NCI-H1048 (cell line): ENCODE results near the gene FLNB.

Experiments
- DNase-seq: peaks from one replicate; lab custom pipeline; 2025; lab: John Stamatoyannopoulos, UW

Gene FLNB

DNA sequence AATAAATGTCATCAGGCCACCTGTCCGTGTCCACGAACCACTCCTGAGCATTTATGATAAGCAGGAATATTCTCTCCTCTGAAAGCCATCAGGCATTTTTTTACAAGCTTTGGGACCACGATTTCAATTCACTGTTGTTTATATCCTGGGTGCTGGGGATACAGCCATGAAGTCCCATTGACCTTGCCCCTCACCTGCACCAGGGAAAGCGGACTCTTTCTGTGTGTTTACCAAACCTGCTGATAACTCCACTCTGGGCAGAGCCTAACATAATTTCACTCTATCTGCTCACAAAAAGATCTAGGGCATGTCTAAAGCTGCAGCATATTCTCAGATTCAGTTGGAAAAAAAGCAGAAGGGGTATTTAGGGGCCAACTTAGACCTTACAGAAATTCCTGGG is 197.8 kb downstream of the FLNB start:
- no peak for DNase-seq

GRCh38 chr3:58206406-58207011 is 198.3 kb downstream of the FLNB start:
- DNase-seq, result no peak

DNA sequence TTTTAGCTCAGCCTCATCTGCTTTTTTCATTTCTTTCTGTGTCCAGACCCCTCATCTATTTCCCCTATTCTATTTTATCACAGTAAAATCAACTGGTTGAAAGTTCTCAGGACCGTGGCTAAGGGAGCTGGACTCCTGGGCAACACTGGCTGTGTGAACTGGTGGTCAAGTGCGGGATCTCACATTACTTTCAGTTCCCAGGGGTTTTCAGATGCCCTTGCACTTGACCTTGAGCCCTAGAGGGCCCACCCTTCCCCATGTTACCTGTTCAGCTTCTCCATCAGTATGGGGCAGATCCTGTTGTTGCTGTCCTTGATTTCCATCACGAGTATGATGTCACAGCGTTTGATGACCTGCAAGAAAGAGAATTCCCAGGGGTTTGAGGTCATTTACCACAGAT is 199.7 kb downstream of the FLNB start:
- DNase-seq, result no peak

DNA sequence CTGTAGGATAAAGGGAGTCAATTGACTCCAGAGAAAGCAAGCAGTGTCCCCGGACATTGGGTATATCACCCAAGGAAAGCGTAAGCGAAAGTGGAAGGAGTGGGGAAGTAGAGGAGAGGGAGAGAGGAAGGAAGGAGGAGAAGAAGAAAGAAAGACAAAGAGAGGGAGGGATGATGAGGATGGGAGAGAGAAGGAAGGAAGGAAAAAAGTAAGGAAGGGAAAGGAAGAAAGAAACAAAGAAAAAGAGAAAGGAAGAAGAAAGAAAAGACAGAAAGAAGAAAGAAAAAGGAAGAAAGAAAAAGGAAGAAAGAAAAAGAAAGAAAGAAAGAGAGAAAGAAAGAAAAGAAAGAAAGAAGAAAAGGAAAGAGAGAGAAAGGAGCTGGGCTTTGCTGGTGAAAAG is 201.7 kb downstream of the FLNB start:
- no peak for DNase-seq

- DNase-seq, result no peak
Observed at GRCh38 chr3:58210761-58211460, 202.7 kb downstream of the FLNB start, which contains the start of gene DNASE1L3. Gene DNASE1L3 (minus strand): TSS chr3:58210972. CDS start chr3:58210906, 66 bp downstream.

GRCh38 chr3:58214484-58215316 is 206.5 kb downstream of the FLNB start:
- DNase-seq, result no peak

DNA sequence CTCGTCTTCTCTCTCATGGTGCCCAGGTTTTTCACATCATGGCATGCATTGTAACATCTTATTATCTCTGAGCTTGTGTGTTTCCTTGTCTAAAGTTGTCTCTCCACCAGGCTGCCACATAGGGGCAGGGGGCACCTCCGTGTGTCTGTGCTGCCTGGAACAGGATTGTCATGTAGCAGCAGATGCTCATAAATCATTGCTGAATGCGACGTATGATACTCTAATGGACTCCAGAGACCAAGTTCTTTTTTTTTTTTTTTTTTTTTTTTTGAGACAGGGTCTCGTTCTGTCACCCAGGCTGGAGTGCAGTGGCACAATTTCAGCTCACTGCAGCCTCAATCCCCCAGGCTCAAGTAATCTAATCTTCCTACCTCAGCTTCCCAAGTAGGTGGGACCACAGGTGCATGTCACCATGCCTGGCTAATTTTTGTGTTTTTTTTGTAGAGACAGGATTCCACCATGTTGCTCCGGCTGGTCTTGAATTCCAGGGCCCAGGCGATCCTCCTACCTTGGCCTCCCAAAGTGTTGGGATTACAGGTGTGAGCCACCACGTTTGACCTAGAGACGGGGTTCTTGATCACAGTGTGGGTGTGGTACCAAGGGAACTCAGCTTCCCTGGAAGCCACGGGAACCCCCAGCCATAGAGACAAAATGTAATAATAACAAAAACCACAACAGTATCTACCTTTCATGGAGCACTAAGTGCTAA is 207.2 kb downstream of the FLNB start:
- DNase-seq, result no peak

- DNase-seq, result no peak
Observed at GRCh38 chr3:58216496-58217195, 208.4 kb downstream of the FLNB start.

DNA sequence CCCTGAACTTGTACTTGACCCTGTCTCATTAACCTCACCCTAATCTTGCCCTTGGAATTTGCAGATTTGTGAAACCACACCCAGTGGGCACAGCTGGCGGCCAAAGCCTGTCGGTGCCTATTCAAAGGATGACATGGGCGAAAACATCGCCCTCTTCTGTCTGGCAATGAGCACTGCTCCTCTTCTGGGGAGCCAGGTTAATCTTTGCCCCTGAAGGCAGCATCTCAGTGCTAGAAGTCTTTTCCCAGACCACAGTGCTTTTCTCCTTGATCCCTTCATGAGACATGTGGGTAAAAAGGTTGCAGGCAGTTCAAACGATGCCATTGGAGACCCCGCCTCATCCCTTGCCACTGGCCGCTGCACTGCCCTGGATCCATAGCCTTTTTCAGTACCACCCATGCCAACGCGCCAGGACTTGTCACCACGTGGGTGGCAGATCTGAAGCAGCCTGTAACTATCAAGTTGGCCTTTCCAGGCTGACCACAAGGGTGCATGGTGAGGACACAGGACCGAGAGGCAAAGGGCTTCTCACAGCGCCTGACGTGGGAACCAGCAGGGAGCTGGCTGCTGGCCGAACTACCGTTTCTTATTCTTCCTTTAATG is 209.1 kb downstream of the FLNB start:
- DNase-seq, result peak; percentile 35

GRCh38 chr3:58218904-58219303 is 210.7 kb downstream of the FLNB start:
- DNase-seq, result no peak
